ENCODE results near the gene ABCB8. TPM values are rescaled to one million over a fixed set of nuclear protein-coding genes. Genes with fewer than 3 reads are reported as not detected.

The ABCB8 gene
- polyA plus RNA-seq, 1 donor (not counting 4 experiments of a cell fraction or from before 2014, with no cell fraction given): 15.5 TPM

GRCh38 chr7:151043959-151044358 is 15.7 kb downstream of the ABCB8 start:
- Histone ChIP-seq H3K27me3 (ENCODE audit: control insufficient read depth, extremely low read depth, insufficient read depth, low read length) (no peaks in the 10 kb centered on the region), H3K36me3 (ENCODE audit: control insufficient read depth in 2 of 2, extremely low read depth in 1 of 2, insufficient read depth in 2 of 2, low read length in 2 of 2) (peaks cover 5 to 19% of the 10 kb centered on the region in 2 experiments), H4K20me1 (ENCODE audit: control insufficient read depth, extremely low read depth, insufficient read depth, low read length) (no peaks in the 10 kb centered on the region), H3K9me1 (ENCODE audit: control insufficient read depth, extremely low read depth, insufficient read depth, low read length) (no peaks in the 10 kb centered on the region), H3K9ac (ENCODE audit: control insufficient read depth, extremely low read depth, insufficient read depth, low read length) (no peak overlapping the region), H3K4me2 (ENCODE audit: control insufficient read depth, extremely low read depth, insufficient read depth, low read depth, low read length) (no peak overlapping the region), H2AFZ (ENCODE audit: control insufficient read depth, low read length) (no peak overlapping the region), H3K9me3 (ENCODE audit: control insufficient read depth, low read depth, low read length) (no peaks in the 10 kb centered on the region), H3K4me3 (ENCODE audit: control insufficient read depth in 2 of 3, extremely low read depth in 1 of 3, insufficient read depth in 2 of 3, low read depth in 1 of 3, low read length in 3 of 3) (no peak overlapping the region), H3K27ac (ENCODE audit: control insufficient read depth, insufficient read depth, low read length) (no peak overlapping the region), H3K4me1 (ENCODE audit: control insufficient read depth, extremely low read depth, insufficient read depth, low read length) (peaks cover 8% of the 10 kb centered on the region), H3K79me2 (ENCODE audit: control insufficient read depth, insufficient read depth, low read length) (no peaks in the 10 kb centered on the region)
- no peak for FAIRE-seq
- no peak for TF ChIP-seq EZH2 (IDR thresholded peaks at IDR 0.05; ENCODE audit: low read length)
- dilution Hi-C loops (cut with MboI; ENCODE audit: extremely low pct_ligation_motif_present, low sequenced_read_pairs): no loop called here
- no peak for DNase-seq (ENCODE audit: low read depth, low spot score)

- no peak overlapping the region for H3K9ac ChIP-seq (ENCODE audit: control insufficient read depth, extremely low read depth, insufficient read depth, low read length)
- H3K4me1 ChIP-seq (ENCODE audit: control insufficient read depth, extremely low read depth, insufficient read depth, low read length): peaks cover 3% of the 10 kb centered on the region
- H3K27ac ChIP-seq (ENCODE audit: control insufficient read depth, insufficient read depth, low read length): no peak overlapping the region
- FAIRE-seq: no peak
- no peak overlapping the region for H2AFZ ChIP-seq (ENCODE audit: control insufficient read depth, low read length)
- H4K20me1 ChIP-seq (ENCODE audit: control insufficient read depth, extremely low read depth, insufficient read depth, low read length): no peaks in the 10 kb centered on the region
- DNase-seq (ENCODE audit: low read depth, low spot score): no peak
- TF ChIP-seq CTCF (optimal IDR thresholded peaks at IDR 0.05 in 1 of 3, IDR thresholded peaks at IDR 0.05 in 1 of 3, conservative IDR thresholded peaks at IDR 0.05 in 1 of 3; ENCODE audit: extremely low read depth in 1 of 3, insufficient read depth in 2 of 3, low read length in 3 of 3): no peak
- no peak for TF ChIP-seq EZH2 (IDR thresholded peaks at IDR 0.05; ENCODE audit: low read length)
- no peak overlapping the region for H3K4me3 ChIP-seq (ENCODE audit: control insufficient read depth in 2 of 3, extremely low read depth in 1 of 3, insufficient read depth in 2 of 3, low read depth in 1 of 3, low read length in 3 of 3)
- no peaks in the 10 kb centered on the region for H3K9me3 ChIP-seq (ENCODE audit: control insufficient read depth, low read depth, low read length)
- dilution Hi-C loops (cut with MboI; ENCODE audit: extremely low pct_ligation_motif_present, low sequenced_read_pairs): no loop called here
- H3K9me1 ChIP-seq (ENCODE audit: control insufficient read depth, extremely low read depth, insufficient read depth, low read length): no peaks in the 10 kb centered on the region
- H3K36me3 ChIP-seq (ENCODE audit: control insufficient read depth in 2 of 2, extremely low read depth in 1 of 2, insufficient read depth in 2 of 2, low read length in 2 of 2): peaks cover 5 to 16% of the 10 kb centered on the region in 2 experiments
- no peaks in the 10 kb centered on the region for H3K79me2 ChIP-seq (ENCODE audit: control insufficient read depth, insufficient read depth, low read length)
- H3K4me2 ChIP-seq (ENCODE audit: control insufficient read depth, extremely low read depth, insufficient read depth, low read depth, low read length): no peak overlapping the region
- peaks cover 1% of the 10 kb centered on the region for H3K27me3 ChIP-seq (ENCODE audit: control insufficient read depth, extremely low read depth, insufficient read depth, low read length)
Observed at GRCh38 chr7:151045262-151045661, 17.0 kb downstream of the ABCB8 start.

GRCh38 chr7:151045967-151046366 is 17.7 kb downstream of the ABCB8 start:
- Histone ChIP-seq H3K4me3 (ENCODE audit: control insufficient read depth in 2 of 3, extremely low read depth in 1 of 3, insufficient read depth in 2 of 3, low read depth in 1 of 3, low read length in 3 of 3) (no peak overlapping the region), H3K36me3 (ENCODE audit: control insufficient read depth in 2 of 2, extremely low read depth in 1 of 2, insufficient read depth in 2 of 2, low read length in 2 of 2) (peaks cover 5 to 14% of the 10 kb centered on the region in 2 experiments), H4K20me1 (ENCODE audit: control insufficient read depth, extremely low read depth, insufficient read depth, low read length) (no peaks in the 10 kb centered on the region), H3K4me2 (ENCODE audit: control insufficient read depth, extremely low read depth, insufficient read depth, low read depth, low read length) (no peak overlapping the region), H3K79me2 (ENCODE audit: control insufficient read depth, insufficient read depth, low read length) (no peaks in the 10 kb centered on the region), H3K9me3 (ENCODE audit: control insufficient read depth, low read depth, low read length) (no peaks in the 10 kb centered on the region), H2AFZ (ENCODE audit: control insufficient read depth, low read length) (no peak overlapping the region), H3K9me1 (ENCODE audit: control insufficient read depth, extremely low read depth, insufficient read depth, low read length) (no peaks in the 10 kb centered on the region), H3K27ac (ENCODE audit: control insufficient read depth, insufficient read depth, low read length) (no peak overlapping the region), H3K27me3 (ENCODE audit: control insufficient read depth, extremely low read depth, insufficient read depth, low read length) (peaks cover 4% of the 10 kb centered on the region), H3K4me1 (ENCODE audit: control insufficient read depth, extremely low read depth, insufficient read depth, low read length) (peaks cover 3% of the 10 kb centered on the region), H3K9ac (ENCODE audit: control insufficient read depth, extremely low read depth, insufficient read depth, low read length) (no peak overlapping the region)
- no peak for FAIRE-seq
- no peak for DNase-seq (ENCODE audit: low read depth, low spot score)
- dilution Hi-C loops (cut with MboI; ENCODE audit: extremely low pct_ligation_motif_present, low sequenced_read_pairs): no loop called here
- TF ChIP-seq EZH2 (IDR thresholded peaks at IDR 0.05; ENCODE audit: low read length) (no peak), CTCF (optimal IDR thresholded peaks at IDR 0.05 in 1 of 3, IDR thresholded peaks at IDR 0.05 in 1 of 3, conservative IDR thresholded peaks at IDR 0.05 in 1 of 3; ENCODE audit: extremely low read depth in 1 of 3, insufficient read depth in 2 of 3, low read length in 3 of 3) (no peak)

Data from keratinocyte (primary cell).